HepG2 (cell line): Measurements from ENCODE around the gene GALNTL6. TPM values are rescaled to one million over a fixed set of nuclear protein-coding genes. Genes with fewer than 3 reads are reported as not detected.

Source experiments
- ATAC-seq: fragments of 200-7000 bp; cut with Tn5 transposase; 3 replicates; pipeline ENCODE4 v1.9.1; 2020; ENCODE audit warnings: mild to moderate bottlenecking, moderate library complexity
- BruUV-seq: library from RNA; stranded (reverse); fragments of 400-500 nt; replicated peaks from 2 replicates; lab custom pipeline; 2021; lab: Mats Ljungman, UMichigan
- CTCF ChIA-PET: fragments of 300-600 bp; formaldehyde crosslinking; extraction: SDS; loops from one replicate; lab custom pipeline; 2021; ENCODE audit warnings: low total read pairs, inconsistent platforms, low intra/inter-chr PET ratio; lab: Yijun Ruan, JAX
- POLR2A ChIA-PET: fragments of 350-600 bp; sonication (Branson Sonifier 250); formaldehyde crosslinking; loops from one replicate; lab custom pipeline; 2020; ENCODE audit warnings: antibody characterized with exemption, inconsistent platforms; lab: Yijun Ruan, JAX
- DNase-seq: peaks from one replicate; pipeline ENCODE4 v3.0.0-alpha.2; 2015; ENCODE audit warnings: low spot score
- FAIRE-seq: peaks from 3 replicates; lab custom pipeline; 2011; peaks lifted over from hg19 to GRCh38; lab: Jason Lieb, UNC
- H2AFZ ChIP-seq: one replicate; pipeline ENCODE4 v1.6.1; 2011; ENCODE audit warnings: low read length, inconsistent platforms
- H3K27ac ChIP-seq: fragments of 300-600 bp; 3 replicates; pipeline ENCODE4 v1.8.0; 2011; ENCODE audit warnings: mixed run types, mild to moderate bottlenecking, mixed read lengths, low read length, inconsistent platforms; ENCODE audit not compliant: insufficient read depth; ENCODE audit errors: extremely low read length
- H3K27me3 ChIP-seq, 2 experiments: fragments of 200-600 bp in 1 of 2; 2 replicates in 1 of 2; 3 replicates in 1 of 2; pipeline versions ENCODE4 v1.6.0 to v1.8.0; 2011; ENCODE audit warnings: low read length in 2 of 2, mild to moderate bottlenecking in 2 of 2, moderate library complexity in 2 of 2, inconsistent platforms in 1 of 2; ENCODE audit not compliant: insufficient read depth in 2 of 2, control insufficient read depth in 1 of 2
- H3K36me3 ChIP-seq, 2 experiments: fragments of 200-600 bp in 1 of 2; replicated peaks in 1 of 2; 2 replicates in 1 of 2; 3 replicates in 1 of 2; pipeline versions ENCODE4 v1.5.1 to v1.8.0; 2011; ENCODE audit warnings: low read length in 2 of 2, inconsistent platforms in 1 of 2; ENCODE audit not compliant: insufficient read depth in 2 of 2, control insufficient read depth in 1 of 2
- H3K4me1 ChIP-seq: 2 replicates; pipeline ENCODE4 v1.5.1; 2012; ENCODE audit warnings: low read length, inconsistent platforms; ENCODE audit not compliant: insufficient read depth
- H3K4me2 ChIP-seq: 2 replicates; pipeline ENCODE4 v1.6.0; 2011; ENCODE audit warnings: low read depth, low read length, inconsistent platforms
- H3K4me3 ChIP-seq, 3 experiments: fragments of 200-600 bp in 1 of 3; sonication (generic), shearing (Covaris generic) in 1 of 3; replicated peaks in 1 of 3; 2 replicates each; pipeline ENCODE4 v1.5.1; 2011 to 2016; ENCODE audit warnings: low read length in 3 of 3, inconsistent platforms in 2 of 3, low read depth in 2 of 3, mild to moderate bottlenecking in 2 of 3, control low read depth in 1 of 3, mixed read lengths in 1 of 3; ENCODE audit not compliant: insufficient read depth in 1 of 3
- H3K79me2 ChIP-seq: one replicate; pipeline ENCODE4 v1.6.1; 2011; ENCODE audit warnings: low read length, inconsistent platforms; ENCODE audit not compliant: insufficient read depth
- H3K9ac ChIP-seq: 2 replicates; pipeline ENCODE4 v1.6.0; 2011; ENCODE audit warnings: mild to moderate bottlenecking, low read depth, low read length, inconsistent platforms; ENCODE audit not compliant: insufficient read depth
- H3K9me3 ChIP-seq: 2 replicates; pipeline ENCODE4 v1.5.1; 2012; ENCODE audit warnings: mild to moderate bottlenecking, low read length
- H4K20me1 ChIP-seq: 2 replicates; pipeline ENCODE4 v1.6.0; 2011; ENCODE audit warnings: inconsistent platforms, mild to moderate bottlenecking, low read length, moderate library complexity; ENCODE audit not compliant: insufficient read depth
- AGO2 ChIP-seq: fragments of 200-400 bp; formaldehyde crosslinking; optimal IDR thresholded peaks from 2 replicates; pipeline ENCODE3; 2017; ENCODE audit warnings: mild to moderate bottlenecking, low read depth, low read length, moderate library complexity
- AKAP8 ChIP-seq: sonication (generic); formaldehyde crosslinking; IDR thresholded peaks from 2 replicates; pipeline ENCODE4 v1.5.1; 2020; ENCODE audit warnings: mild to moderate bottlenecking, missing genetic modification reagents
- ARNT ChIP-seq: fragments of 450-650 bp; IDR thresholded peaks from 2 replicates; pipeline ENCODE4 v1.6.1; 2017
- ATF7-NPFF ChIP-seq: sonication (generic); formaldehyde crosslinking; IDR thresholded peaks from 2 replicates; pipeline ENCODE4 v1.8.1; 2023; ENCODE audit warnings: mild to moderate bottlenecking, low read depth, missing genetic modification reagents, moderate library complexity
- JUN ChIP-seq: sonication (generic); formaldehyde crosslinking; IDR thresholded peaks from 2 replicates; pipeline ENCODE4 v1.4.0; 2020; ENCODE audit warnings: mild to moderate bottlenecking, missing genetic modification reagents
- MBD4 ChIP-seq: IDR thresholded peaks from 2 replicates; pipeline ENCODE4 v1.6.1; 2012; ENCODE audit warnings: low read length, inconsistent platforms, borderline replicate concordance
- MEF2D ChIP-seq: sonication (generic); formaldehyde crosslinking; IDR thresholded peaks from 2 replicates; pipeline ENCODE4 v1.5.1; 2020; ENCODE audit warnings: mild to moderate bottlenecking, missing genetic modification reagents
- NR1H2 ChIP-seq: sonication (generic); formaldehyde crosslinking; IDR thresholded peaks from 2 replicates; pipeline ENCODE4 v1.8.1; 2022; ENCODE audit warnings: low read depth, missing genetic modification reagents, borderline replicate concordance
- PHF5A ChIP-seq: IDR thresholded peaks from one replicate; pipeline ENCODE4 v1.6.1; 2018; ENCODE audit warnings: low read depth, missing genetic modification reagents; ENCODE audit not compliant: unreplicated experiment
- RARA ChIP-seq: IDR thresholded peaks from 2 replicates; pipeline ENCODE4 v1.6.1; 2016; ENCODE audit warnings: missing genetic modification reagents, missing compliant biosample characterization
- ZFY ChIP-seq: sonication (generic); formaldehyde crosslinking; IDR thresholded peaks from 2 replicates; pipeline ENCODE4 v1.4.0; 2020; ENCODE audit warnings: missing genetic modification reagents
- ZKSCAN1 ChIP-seq: fragments of 150-350 bp; IDR thresholded peaks from 2 replicates; pipeline ENCODE4 v1.6.1; 2014; ENCODE audit warnings: low read length
- ZNF850 ChIP-seq: sonication (generic); formaldehyde crosslinking; conservative IDR thresholded peaks from 2 replicates; pipeline ENCODE4 v1.9.0; 2021; ENCODE audit warnings: mild to moderate bottlenecking, missing genetic modification reagents
- ZNF878 ChIP-seq: sonication (generic); formaldehyde crosslinking; IDR thresholded peaks from 2 replicates; pipeline ENCODE4 v1.8.1; 2023; ENCODE audit warnings: mild to moderate bottlenecking, missing genetic modification reagents, moderate library complexity
- WGBS: methylation state at CpG from one replicate; pipeline ENCODE4 v1.1.6; 2017; ENCODE audit warnings: low lambda C conversion rate; 5-methylcytosine and 5-hydroxymethylcytosine counted together
- in situ Hi-C: cut with HindIII; loops from 2 replicates; pipeline ENCODE4 v1.10.0; 2017; ENCODE audit warnings: low pct_unique_long_range_greater_than_20kb; ENCODE audit not compliant: extremely low pct_ligation_motif_present
- intact Hi-C: fragments of 100-400 bp; cut with micrococcal nuclease; formaldehyde crosslinking; loops from one replicate; pipeline ENCODE4 v1.10.0; 2022; ENCODE audit not compliant: unreplicated experiment
- polyA plus RNA-seq, 8 experiments: library from polyadenylated mRNA; depleted of rRNA in 3 of 8; stranded (reverse) in 7 of 8; unstranded in 1 of 8; fragments of >200 nt; fragmentation: Illumina TruSeq in 4 of 8; extraction: Trizol in 4 of 8; gene quantifications; 2 replicates each; pipeline versions ENCODE4 v1.2.1 to v1.2.3, GENCODE V29; 2011 to 2016; ENCODE audit warnings: low read depth in 4 of 8, missing spikeins in 1 of 8, mixed read lengths in 1 of 8; ENCODE audit not compliant: insufficient read depth in 1 of 8
- total RNA-seq, 5 experiments: library from RNA; depleted of rRNA; stranded (reverse); fragments of >200 nt; fragmentation: Illumina TruSeq; extraction: Trizol; gene quantifications; 2 replicates each; pipeline ENCODE4 v1.2.3, GENCODE V29; 2016; ENCODE audit warnings: low read depth in 1 of 5
- TF ChIP-seq, protein P1 (sequence below): sonication (generic); formaldehyde crosslinking; IDR thresholded peaks from 2 replicates; pipeline ENCODE4 v1.4.0; 2020; ENCODE audit warnings: missing genetic modification reagents, borderline replicate concordance
- TF ChIP-seq, protein P2 (sequence below): IDR thresholded peaks from 2 replicates; pipeline ENCODE4 v1.6.1; 2018; ENCODE audit warnings: missing genetic modification reagents

The GALNTL6 gene
- total and polyA plus RNA-seq, 2 of the 13 experiments (the other 11 are each of a cell fraction or from before 2014, with no cell fraction given), result not detected

- Histone ChIP-seq H2AFZ (no peak overlapping the region), H3K27ac (no peak overlapping the region), H3K9ac (no peak overlapping the region), H3K4me2 (no peak overlapping the region), H3K79me2 (no peaks in the 10 kb centered on the region), H3K4me1 (no peaks in the 10 kb centered on the region), H3K27me3 (no peaks in the 10 kb centered on the region), H4K20me1 (no peaks in the 10 kb centered on the region), H3K4me3 (no peak overlapping the region), H3K9me3 (0 out of 2 replicates have a peak, but pooled peaks cover 5% of the 10 kb centered on the region), H3K36me3 (no peaks in the 10 kb centered on the region)
- in situ Hi-C loops, result no loop called here
- FAIRE-seq, result no peak
- ChIA-PET POLR2A (no interaction called here), CTCF (no interaction called here)
- intact Hi-C loops, result no loop called here
- TF ChIP-seq, protein P1, sequence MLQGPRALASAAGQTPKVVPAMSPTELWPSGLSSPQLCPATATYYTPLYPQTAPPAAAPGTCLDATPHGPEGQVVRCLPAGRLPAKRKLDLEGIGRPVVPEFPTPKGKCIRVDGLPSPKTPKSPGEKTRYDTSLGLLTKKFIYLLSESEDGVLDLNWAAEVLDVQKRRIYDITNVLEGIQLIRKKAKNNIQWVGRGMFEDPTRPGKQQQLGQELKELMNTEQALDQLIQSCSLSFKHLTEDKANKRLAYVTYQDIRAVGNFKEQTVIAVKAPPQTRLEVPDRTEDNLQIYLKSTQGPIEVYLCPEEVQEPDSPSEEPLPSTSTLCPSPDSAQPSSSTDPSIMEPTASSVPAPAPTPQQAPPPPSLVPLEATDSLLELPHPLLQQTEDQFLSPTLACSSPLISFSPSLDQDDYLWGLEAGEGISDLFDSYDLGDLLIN (CRISPR knock-in tag), result no peak
- TF ChIP-seq ZNF850 (CRISPR knock-in tag) (no peak), PHF5A (CRISPR knock-in tag) (no peak), ZKSCAN1 (no peak), JUN (CRISPR knock-in tag) (no peak), RARA (CRISPR knock-in tag) (no peak), ZFY (no peak), AKAP8 (no peak), AGO2 (no peak), ARNT (no peak), NR1H2 (CRISPR knock-in tag) (no peak), MEF2D (no peak), ZNF878 (no peak), MBD4 (no peak), ATF7-NPFF (CRISPR knock-in tag) (no peak)
- TF ChIP-seq, protein P2, sequence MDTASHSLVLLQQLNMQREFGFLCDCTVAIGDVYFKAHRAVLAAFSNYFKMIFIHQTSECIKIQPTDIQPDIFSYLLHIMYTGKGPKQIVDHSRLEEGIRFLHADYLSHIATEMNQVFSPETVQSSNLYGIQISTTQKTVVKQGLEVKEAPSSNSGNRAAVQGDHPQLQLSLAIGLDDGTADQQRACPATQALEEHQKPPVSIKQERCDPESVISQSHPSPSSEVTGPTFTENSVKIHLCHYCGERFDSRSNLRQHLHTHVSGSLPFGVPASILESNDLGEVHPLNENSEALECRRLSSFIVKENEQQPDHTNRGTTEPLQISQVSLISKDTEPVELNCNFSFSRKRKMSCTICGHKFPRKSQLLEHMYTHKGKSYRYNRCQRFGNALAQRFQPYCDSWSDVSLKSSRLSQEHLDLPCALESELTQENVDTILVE (CRISPR knock-in tag), result no peak
- DNase-seq, result no peak
- no TSS peak for BruUV-seq
- no peak for ATAC-seq
- WGBS, result 0% methylated on average over 1 of the region's 1 CpG
Observed at GRCh38 chr4:172390331-172390730, 577.1 kb downstream of the GALNTL6 start.
